Right cardiac atrium (tissue), 5 donors: ENCODE results near the gene CGB1. TPM values are rescaled to one million over a fixed set of nuclear protein-coding genes. Genes with fewer than 3 reads are reported as not detected.
"Not testable (repeated sequence)": the region's sequence is repeated elsewhere in the genome, so short reads cannot be mapped to it uniquely, and the experiment has no call there.

Source experiments
- ATAC-seq, 2 donors: fragments of 200-7000 bp; cut with Tn5 transposase; one replicate each; pipeline versions ENCODE4 v1.8.0 to v1.9.1; 2020; ENCODE audit warnings: moderate library complexity in 2 of 2, mild to moderate bottlenecking in 1 of 2
- DNase-seq, 3 donors: peaks; one replicate each; pipeline ENCODE4 v3.0.0-alpha.2; 2020
- H3K27ac ChIP-seq: one replicate; pipeline ENCODE4 v1.5.1; 2013; ENCODE audit warnings: mild to moderate bottlenecking, low read length, control low read depth, moderate library complexity
- H3K27me3 ChIP-seq: one replicate; pipeline ENCODE4 v1.6.1; 2013; ENCODE audit not compliant: control insufficient read depth, insufficient read depth
- H3K4me1 ChIP-seq: one replicate; pipeline ENCODE4 v1.6.1; 2013; ENCODE audit warnings: low read length; ENCODE audit not compliant: control insufficient read depth, insufficient read depth
- H3K4me3 ChIP-seq: one replicate; pipeline ENCODE4 v1.5.1; 2013; ENCODE audit warnings: low read length, control low read depth
- H3K9me3 ChIP-seq: one replicate; pipeline ENCODE4 v1.6.1; 2013; ENCODE audit warnings: low read length; ENCODE audit not compliant: control insufficient read depth
- WGBS: extraction: QIAGEN DNeasy Blood & Tissue Kit; methylation state at CpG from one replicate; pipeline ENCODE4 v1.1.7; 2013; 5-methylcytosine and 5-hydroxymethylcytosine counted together
- intact Hi-C, 4 donors: fragments of 100-400 bp; cut with DNase I; formaldehyde crosslinking; loops; one replicate each; pipeline versions ENCODE4 v1.11.0 to v1.14.0; 2022 to 2023
- polyA plus RNA-seq: library from polyadenylated mRNA; stranded (reverse); fragments of 200-250 nt; gene quantifications from one replicate; pipeline ENCODE4 v1.2.3, GENCODE V29; 2013
- total RNA-seq, 4 donors: library from RNA; stranded (reverse); fragmentation: NEBNext Ultra II Directional; extraction: Animal tissue kit (Norgen Biotek cat#: 25700); gene quantifications; one replicate each; pipeline ENCODE4 v1.2.1, GENCODE V29; 2021
- donor health status: healthy with polysubstance abuse.
- donor health status: DM: no; HTN: yes; CAD: no.
- donor health status: DM: no; HTN: no; CAD: no.
- donor health status: DM: no; HTN: yes; CAD: no; lungs with severe emphysema.
- donor health status: DM: yes; HTN: yes; CAD: no.

Gene CGB1
- total and polyA plus RNA-seq, 5 donors, result not detected

DNA sequence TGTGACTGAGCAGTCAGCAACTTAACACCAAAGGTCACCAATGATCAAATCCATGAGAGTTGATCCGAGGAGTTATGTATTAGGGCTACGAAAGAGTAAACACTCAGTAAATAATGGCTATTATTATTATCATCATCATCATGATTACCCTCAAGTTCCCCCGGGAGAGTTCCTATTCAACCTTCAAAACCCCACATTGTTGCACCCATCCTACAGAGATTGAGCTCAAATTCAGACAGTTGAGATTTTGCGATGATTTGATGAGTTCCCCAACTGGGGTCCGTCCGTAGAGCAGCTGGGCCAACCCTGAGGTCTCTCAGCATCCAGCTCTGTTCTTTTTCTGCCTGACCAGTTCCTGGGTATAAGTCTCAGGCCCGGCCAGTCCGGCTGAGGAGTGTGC, 1.4 kb upstream of the CGB1 start:
- H3K27me3 ChIP-seq, H3K9me3 ChIP-seq, H3K4me1 ChIP-seq, DNase-seq, H3K4me3 ChIP-seq, intact Hi-C loops, ATAC-seq, H3K27ac ChIP-seq: not testable (repeated sequence)
- 93% methylated on average over 6 of the region's 8 CpGs for WGBS

DNA sequence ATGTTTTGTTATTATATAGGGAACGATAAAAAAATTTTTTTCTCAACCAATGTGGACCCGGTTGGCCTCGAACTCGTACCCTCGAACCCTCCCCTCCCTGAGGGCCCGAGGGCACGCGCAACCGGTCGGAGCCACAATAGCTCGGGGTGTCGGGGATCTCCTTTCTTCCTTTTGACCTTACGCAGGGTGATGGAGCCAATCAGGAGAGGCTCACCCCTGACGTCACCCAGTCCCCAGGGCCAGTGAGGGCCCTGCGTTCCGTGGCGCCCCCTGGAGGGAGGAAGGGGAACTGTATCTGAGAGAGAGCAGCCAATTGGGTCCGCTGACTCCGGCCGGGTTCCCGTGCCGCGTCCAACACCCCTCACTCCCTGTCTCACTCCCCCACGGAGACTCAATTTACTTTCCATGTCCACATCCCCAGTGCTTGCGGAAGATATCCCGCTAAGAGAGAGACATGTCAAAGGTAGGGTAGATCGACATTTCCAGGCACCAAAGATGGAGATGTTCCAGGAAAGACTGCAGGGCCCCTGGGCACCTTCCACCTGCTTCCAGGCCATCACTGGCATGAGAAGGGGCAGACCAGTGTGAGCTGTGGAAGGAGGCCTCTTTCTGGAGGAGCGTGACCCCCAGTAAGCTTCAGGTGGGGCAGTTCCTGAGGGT, 4.9 kb downstream of the CGB1 start, which contains the start of gene CGB2:
Gene CGB2 (plus strand): TSS at position 249 of the 660 bp plus-strand sequence. CDS start 206 bp downstream, at position 455.
- H3K4me3 ChIP-seq, intact Hi-C loops, H3K9me3 ChIP-seq, H3K27ac ChIP-seq, H3K27me3 ChIP-seq, H3K4me1 ChIP-seq: not testable (repeated sequence)
- DNase-seq, result peak in 1 of 3 donors; percentile 48
- WGBS, result 21% methylated on average over 28 of the region's 28 CpGs
- ATAC-seq, result peak in 1 of 2 donors; percentile 14

DNA sequence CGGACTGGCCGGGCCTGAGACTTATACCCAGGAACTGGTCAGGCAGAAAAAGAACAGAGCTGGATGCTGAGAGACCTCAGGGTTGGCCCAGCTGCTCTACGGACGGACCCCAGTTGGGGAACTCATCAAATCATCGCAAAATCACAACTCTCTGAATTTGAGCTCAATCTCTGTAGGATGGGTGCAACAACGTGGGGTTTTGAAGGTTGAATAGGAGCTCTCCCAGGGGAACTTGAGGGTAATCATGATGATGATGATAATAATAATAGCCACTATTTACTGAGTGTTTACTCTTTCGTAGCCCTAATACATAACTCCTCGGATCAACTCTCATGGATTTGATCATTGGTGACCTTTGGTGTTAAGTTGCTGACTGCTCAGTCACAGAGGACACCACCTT, 6.4 kb downstream of the CGB1 start:
- H3K4me1 ChIP-seq, ATAC-seq, H3K27me3 ChIP-seq, H3K27ac ChIP-seq, H3K4me3 ChIP-seq, DNase-seq, H3K9me3 ChIP-seq, intact Hi-C loops: not testable (repeated sequence)
- WGBS, result 92% methylated on average over 5 of the region's 8 CpGs

DNA sequence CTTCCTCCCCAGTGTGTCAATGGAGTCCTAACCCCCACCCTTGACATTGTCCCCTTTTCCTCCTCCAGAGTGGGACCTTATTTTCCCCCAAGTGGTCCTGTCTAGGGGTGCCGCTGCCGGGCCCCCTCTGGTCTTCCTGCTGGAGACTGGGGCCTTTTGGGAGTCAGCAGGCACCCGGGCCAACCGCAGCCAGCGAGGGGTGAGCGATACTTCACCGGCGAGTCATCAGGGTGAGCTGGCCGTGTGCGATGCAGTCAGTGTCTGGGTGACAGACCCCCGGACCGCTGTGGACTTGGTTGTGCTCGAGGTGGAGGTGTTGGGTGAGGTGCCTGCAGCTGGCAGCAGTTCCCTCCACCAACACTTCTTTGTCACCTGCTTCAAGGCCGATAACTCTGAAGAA, 6.9 kb downstream of the CGB1 start:
- intact Hi-C loops, H3K27me3 ChIP-seq, H3K27ac ChIP-seq, H3K4me3 ChIP-seq, H3K9me3 ChIP-seq, H3K4me1 ChIP-seq, ATAC-seq: not testable (repeated sequence)
- WGBS, result 80% methylated on average over 14 of the region's 14 CpGs
- peak in 1 of 3 donors; percentile 2 for DNase-seq

DNA sequence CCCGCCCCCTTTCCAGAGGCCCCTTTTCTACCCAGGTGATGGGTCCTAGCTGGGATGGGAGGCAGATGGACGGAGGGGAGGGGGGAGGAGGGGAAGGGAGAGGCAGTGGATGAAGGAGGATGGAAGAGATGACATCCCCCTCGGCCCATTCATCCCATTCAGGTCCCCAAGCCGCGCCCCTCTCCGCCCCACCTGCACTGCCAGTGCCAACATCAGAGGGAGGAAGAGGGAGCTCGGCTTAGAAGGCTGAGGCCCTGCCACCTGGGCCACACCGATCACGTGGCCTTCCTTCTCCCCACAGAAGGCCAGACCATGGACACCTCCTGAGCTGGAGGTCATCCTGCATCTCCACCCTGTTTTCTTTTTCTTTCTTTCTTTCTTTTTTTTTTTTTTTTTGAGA, 8.0 kb downstream of the CGB1 start:
- H3K27me3 ChIP-seq, intact Hi-C loops, H3K9me3 ChIP-seq, H3K4me3 ChIP-seq, H3K27ac ChIP-seq, ATAC-seq, H3K4me1 ChIP-seq: not testable (repeated sequence)
- WGBS, result 85% methylated on average over 9 of the region's 9 CpGs
- DNase-seq, result peak in 1 of 3 donors; percentile 20

DNA sequence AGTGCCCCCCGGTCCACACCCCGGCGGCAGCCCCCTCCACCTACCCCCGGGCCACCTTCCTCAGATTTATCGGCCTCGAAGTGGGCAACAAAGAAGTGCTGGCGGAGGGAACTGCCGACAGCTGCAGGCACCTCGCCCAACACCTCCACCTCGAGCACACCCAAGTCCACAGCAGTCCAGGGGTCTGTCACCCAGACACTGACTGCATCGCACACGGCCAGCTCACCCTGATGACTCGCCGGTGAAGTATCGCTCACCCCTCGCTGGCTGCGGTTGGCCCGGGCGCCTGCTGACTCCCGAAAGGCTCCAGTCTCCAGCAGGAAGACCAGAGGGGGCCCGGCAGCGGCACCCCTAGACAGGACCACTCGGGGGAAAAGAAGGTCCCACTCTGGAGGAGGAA, 11.1 kb downstream of the CGB1 start:
- H3K27ac ChIP-seq, H3K4me3 ChIP-seq, H3K27me3 ChIP-seq, H3K9me3 ChIP-seq, H3K4me1 ChIP-seq, intact Hi-C loops, ATAC-seq: not testable (repeated sequence)
- WGBS, result 66% methylated on average over 23 of the region's 23 CpGs
- DNase-seq, result peak in 1 of 3 donors; percentile 18

DNA sequence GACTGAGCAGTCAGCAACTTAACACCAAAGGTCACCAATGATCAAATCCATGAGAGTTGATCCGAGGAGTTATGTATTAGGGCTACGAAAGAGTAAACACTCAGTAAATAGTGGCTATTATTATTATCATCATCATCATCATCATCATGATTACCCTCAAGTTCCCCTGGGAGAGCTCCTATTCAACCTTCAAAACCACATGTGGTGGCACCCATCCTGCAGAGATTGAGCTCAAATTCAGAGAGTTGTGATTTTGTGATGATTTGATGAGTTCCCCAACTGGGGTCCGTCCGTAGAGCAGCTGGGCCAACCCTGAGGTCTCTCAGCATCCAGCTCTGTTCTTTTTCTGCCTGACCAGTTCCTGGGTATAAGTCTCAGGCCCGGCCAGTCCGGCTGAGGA, 11.6 kb downstream of the CGB1 start:
- H3K4me1 ChIP-seq, H3K9me3 ChIP-seq, H3K4me3 ChIP-seq, H3K27ac ChIP-seq, ATAC-seq, DNase-seq, intact Hi-C loops, H3K27me3 ChIP-seq: not testable (repeated sequence)
- WGBS, result 78% methylated on average over 4 of the region's 6 CpGs

DNA sequence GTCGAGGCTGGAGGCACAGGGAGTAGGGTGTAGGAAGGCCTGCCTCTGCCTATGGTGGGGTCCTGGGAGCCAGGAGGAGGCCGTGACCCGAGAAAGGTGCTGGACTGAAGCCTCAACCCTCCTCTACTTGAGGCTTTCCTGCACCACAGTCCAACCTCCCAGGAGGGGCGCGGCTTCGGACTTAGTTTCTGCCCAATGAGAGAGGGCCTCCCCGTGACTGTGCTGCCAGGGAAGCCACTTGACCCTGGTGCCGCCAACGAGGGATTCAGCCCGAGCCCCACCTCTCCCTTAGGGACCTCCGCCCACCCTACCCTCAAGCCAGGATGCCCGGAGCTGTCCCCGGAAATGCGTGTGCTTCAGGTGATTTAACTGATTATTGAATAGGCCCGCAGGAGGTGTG, 12.5 kb downstream of the CGB1 start, which contains the start of gene CGB3:
Gene CGB3 (minus strand): TSS at position 101 of the 400 bp plus-strand sequence. CDS start 362 bp downstream, outside the sequence.
- peak in 1 of 3 donors; percentile 7 for DNase-seq
- H3K27me3 ChIP-seq, H3K4me3 ChIP-seq, intact Hi-C loops, H3K27ac ChIP-seq, H3K4me1 ChIP-seq, H3K9me3 ChIP-seq, ATAC-seq: not testable (repeated sequence)
- 73% methylated on average over 13 of the region's 15 CpGs for WGBS

DNA sequence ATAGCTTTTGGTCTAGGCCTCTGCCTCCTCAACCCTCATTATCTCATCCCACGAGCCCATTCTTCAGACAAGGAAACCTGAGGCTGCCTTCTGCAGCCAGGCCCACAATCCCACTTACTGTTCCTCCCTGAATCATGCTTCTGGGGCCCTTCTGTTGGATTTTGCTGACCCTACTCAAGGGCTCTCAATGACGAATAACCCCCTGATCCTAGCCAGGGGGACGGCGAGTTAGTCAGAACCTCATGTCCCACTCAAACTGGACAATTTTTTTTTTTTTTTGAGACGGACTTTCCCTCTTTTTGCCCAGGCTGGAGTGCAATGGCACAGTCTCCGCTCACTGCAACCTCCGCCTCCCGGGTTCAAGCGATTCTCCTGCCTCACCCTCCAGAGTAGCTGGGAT, 14.6 kb downstream of the CGB1 start:
- ATAC-seq, result no peak
- Histone ChIP-seq H3K4me1 (no peaks in the 10 kb centered on the region), H3K27me3 (no peaks in the 10 kb centered on the region), H3K27ac (no peak overlapping the region), H3K4me3 (no peak overlapping the region), H3K9me3 (no peaks in the 10 kb centered on the region)
- peak in 1 of 3 donors; percentile 7 for DNase-seq
- intact Hi-C loops, result no loop called here
- 92% methylated on average over 9 of the region's 9 CpGs for WGBS

DNA sequence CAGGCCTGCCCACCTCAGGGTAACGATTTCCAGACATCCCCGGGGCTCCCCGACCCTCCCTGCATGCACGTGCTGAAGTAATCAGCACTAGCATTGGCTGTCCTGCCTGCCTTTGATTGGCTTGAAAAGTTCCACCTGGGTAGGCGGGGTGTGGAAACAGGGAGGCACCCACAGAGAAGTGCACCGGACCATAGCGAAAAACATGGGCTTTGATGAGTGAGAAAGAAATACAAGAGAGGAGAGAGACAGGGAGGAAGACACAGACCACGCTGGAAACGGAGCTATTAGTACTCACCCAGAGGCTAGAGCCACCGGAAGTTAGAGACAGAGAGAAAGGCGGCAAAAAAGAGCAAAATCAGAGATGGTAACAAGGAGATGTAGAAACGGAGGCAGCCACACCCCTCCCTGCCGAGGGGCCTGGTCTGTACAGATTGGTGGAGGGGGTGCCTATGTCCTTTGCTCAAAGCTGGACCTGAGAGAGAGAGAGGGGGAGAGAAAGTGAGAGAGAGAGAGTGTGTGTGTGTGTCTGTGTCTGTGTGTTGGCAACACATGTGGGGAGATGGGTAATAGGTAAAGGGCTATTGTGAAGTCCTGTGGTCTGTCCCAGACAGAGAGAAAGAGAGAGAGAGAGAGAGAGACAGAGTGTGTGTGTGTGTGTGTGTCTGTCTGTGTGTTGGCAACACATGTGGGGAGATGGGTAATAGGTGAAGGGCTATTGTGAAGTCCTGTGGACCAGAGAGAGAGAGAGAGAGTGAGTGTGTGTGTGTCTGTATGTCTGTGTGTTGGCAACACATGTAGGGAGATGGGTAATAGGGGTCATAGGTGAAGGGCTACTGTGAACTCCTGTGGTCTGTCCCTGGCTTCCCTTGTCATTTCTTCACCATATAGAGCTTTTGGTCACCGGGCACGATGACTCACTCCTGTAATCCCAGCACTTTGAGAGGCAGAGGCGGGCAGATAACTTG, 15.5 kb downstream of the CGB1 start:
- Histone ChIP-seq H3K27ac (no peak overlapping the region), H3K4me3 (no peak overlapping the region), H3K4me1 (no peaks in the 10 kb centered on the region), H3K9me3 (no peaks in the 10 kb centered on the region), H3K27me3 (no peaks in the 10 kb centered on the region)
- WGBS, result 41% methylated on average over 16 of the region's 16 CpGs
- ATAC-seq (no peak), DNase-seq (peak in 1 of 3 donors; percentile 22)
- intact Hi-C loops, result no loop called here

DNA sequence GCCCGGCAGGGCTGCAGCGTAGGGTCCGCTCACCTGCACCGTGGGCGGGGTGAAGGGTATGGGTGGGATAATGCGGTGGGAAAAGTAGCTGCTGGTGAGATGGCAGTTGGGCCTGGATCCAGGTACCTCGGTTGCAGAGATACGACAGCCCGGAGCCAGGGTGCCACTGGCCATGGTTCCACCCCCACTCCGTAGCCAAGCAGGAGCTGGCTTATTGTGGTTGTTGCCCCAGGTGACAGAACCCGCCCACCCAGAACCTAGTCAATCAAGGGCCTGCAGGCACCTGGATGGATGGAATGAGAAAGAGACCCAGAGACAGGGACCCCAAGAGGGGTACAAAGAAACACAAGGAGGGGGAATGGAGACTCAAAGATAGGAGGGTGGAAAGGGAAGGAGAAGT, 16.4 kb downstream of the CGB1 start:
- WGBS, result 70% methylated on average over 11 of the region's 11 CpGs
- no peak for ATAC-seq
- intact Hi-C loops, result no loop called here

More for the DNA sequence above, 16.4 kb downstream of the CGB1 start:
- peak in 1 of 3 donors; percentile 37 for DNase-seq
- Histone ChIP-seq H3K4me3 (no peak overlapping the region), H3K27me3 (no peaks in the 10 kb centered on the region), H3K27ac (no peak overlapping the region), H3K9me3 (no peaks in the 10 kb centered on the region), H3K4me1 (no peaks in the 10 kb centered on the region)
